Thoracic aorta endothelial cell (primary cell): ENCODE results near the gene YPEL2. TPM values are rescaled to one million over a fixed set of nuclear protein-coding genes. Genes with fewer than 3 reads are reported as not detected.

Experiments used
- small RNA-seq: library from RNA; depleted of rRNA; stranded (forward); fragments of <200 nt; gene quantifications from one replicate; pipeline ENCODE3, GENCODE V24; 2012
- total RNA-seq: library from RNA; depleted of rRNA; stranded (reverse); fragments of >200 nt; gene quantifications from 2 replicates; pipeline ENCODE4 v1.2.3, GENCODE V29; 2012

YPEL2 gene, protein sequence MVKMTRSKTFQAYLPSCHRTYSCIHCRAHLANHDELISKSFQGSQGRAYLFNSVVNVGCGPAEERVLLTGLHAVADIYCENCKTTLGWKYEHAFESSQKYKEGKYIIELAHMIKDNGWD
- total RNA-seq: 54.6 and 67.2 TPM in 2 replicates

DNA sequence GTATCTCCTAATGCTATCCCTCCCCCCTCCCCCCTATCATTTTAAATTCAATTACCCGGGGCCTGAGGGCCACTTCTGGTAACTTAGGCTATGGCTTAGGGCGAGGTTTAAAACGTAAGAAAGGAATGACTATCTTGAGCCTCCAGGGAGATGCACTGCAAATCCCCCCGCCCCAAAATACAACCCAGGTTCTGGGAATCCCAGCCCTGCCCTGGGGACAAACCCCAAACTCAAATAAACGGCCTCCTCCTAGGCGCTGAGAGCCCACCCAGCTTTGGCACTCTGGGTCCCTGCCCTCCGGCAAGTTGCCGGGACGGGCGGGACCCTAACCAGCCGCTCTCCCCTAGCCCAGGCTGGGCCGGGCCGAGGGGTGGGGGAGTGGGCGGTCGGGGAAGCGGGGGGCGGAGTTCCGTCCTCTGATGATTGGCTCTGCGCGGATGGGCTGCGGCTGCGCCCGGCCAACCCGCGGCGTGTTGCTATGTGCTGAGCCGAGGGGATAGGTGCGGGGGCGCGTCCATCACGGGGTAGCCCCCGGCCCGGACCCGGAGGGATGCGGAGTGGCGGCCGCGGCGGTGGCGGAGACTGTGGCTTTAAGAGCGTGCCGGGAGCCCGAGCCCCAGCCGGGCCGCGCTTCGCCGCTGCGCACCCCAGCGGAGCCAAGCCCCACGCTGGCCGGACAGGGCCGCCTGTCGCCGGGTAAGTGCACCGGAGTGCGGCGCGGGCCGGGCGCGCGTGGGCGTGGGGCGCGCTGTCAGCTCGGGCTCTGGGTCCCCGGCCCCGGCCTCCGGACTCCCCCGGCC lies at the start of gene YPEL2:
YPEL2 (plus strand) TSS at position 527 of the 800 bp plus-strand sequence. CDS start 21,755 bp downstream, outside the sequence.

Small RNA genes lying within 50 kb of the gene (small RNA-seq; reads per million reads assigned to genes)
- gene MIR4729: 0.63 reads per million

Other genes with a start within 250 kb of the YPEL2 start
- gene TRIM37, start 224.8 kb upstream of the YPEL2 start, total RNA-seq: 53.7 and 64.9 TPM in 2 replicates
- gene SKA2, start 176.5 kb upstream of the YPEL2 start, total RNA-seq: 102 and 120 TPM in 2 replicates
- gene PRR11, start 175.9 kb upstream of the YPEL2 start, total RNA-seq: 64.6 and 76.6 TPM in 2 replicates
- gene SMG8, start 121.6 kb upstream of the YPEL2 start, total RNA-seq: 27.1 and 28.3 TPM in 2 replicates
- gene GDPD1, start 111.1 kb upstream of the YPEL2 start, total RNA-seq: 4.4 and 7.9 TPM in 2 replicates
- gene DHX40, start 234.0 kb downstream of the YPEL2 start, total RNA-seq: 68.1 and 75.9 TPM in 2 replicates